HepG2 (cell line): ENCODE data around the gene ZNF816. TPM values are rescaled to one million over a fixed set of nuclear protein-coding genes. Genes with fewer than 3 reads are reported as not detected.
A peak's percentile ranks its signal among the peaks of the same experiment; 100 is the strongest.

Source experiments
- ATAC-seq: fragments of 200-7000 bp; cut with Tn5 transposase; 3 replicates; pipeline ENCODE4 v1.9.1; 2020; ENCODE audit warnings: mild to moderate bottlenecking, moderate library complexity
- Bru-seq: library from RNA; stranded (reverse); fragments of 400-500 nt; gene quantifications from one replicate; lab custom pipeline; 2021; lab: Mats Ljungman, UMichigan
- BruChase-seq, 2 experiments: library from RNA; stranded (reverse); fragments of 400-500 nt; gene quantifications; one replicate each; lab custom pipeline; 2021; lab: Mats Ljungman, UMichigan
- BruUV-seq: library from RNA; stranded (reverse); fragments of 400-500 nt; replicated peaks from 2 replicates; lab custom pipeline; 2021; lab: Mats Ljungman, UMichigan
- CTCF ChIA-PET: fragments of 300-600 bp; formaldehyde crosslinking; extraction: SDS; loops from one replicate; lab custom pipeline; 2021; ENCODE audit warnings: low total read pairs, inconsistent platforms, low intra/inter-chr PET ratio; lab: Yijun Ruan, JAX
- POLR2A ChIA-PET: fragments of 350-600 bp; sonication (Branson Sonifier 250); formaldehyde crosslinking; loops from one replicate; lab custom pipeline; 2020; ENCODE audit warnings: antibody characterized with exemption, inconsistent platforms; lab: Yijun Ruan, JAX
- DNase-seq: peaks from one replicate; pipeline ENCODE4 v3.0.0-alpha.2; 2015; ENCODE audit warnings: low spot score
- FAIRE-seq: peaks from 3 replicates; lab custom pipeline; 2011; peaks lifted over from hg19 to GRCh38; lab: Jason Lieb, UNC
- H2AFZ ChIP-seq: one replicate; pipeline ENCODE4 v1.6.1; 2011; ENCODE audit warnings: low read length, inconsistent platforms
- H3K27ac ChIP-seq: fragments of 300-600 bp; 3 replicates; pipeline ENCODE4 v1.8.0; 2011; ENCODE audit warnings: mixed run types, mild to moderate bottlenecking, mixed read lengths, low read length, inconsistent platforms; ENCODE audit not compliant: insufficient read depth; ENCODE audit errors: extremely low read length
- H3K27me3 ChIP-seq, 2 experiments: fragments of 200-600 bp in 1 of 2; 2 replicates in 1 of 2; 3 replicates in 1 of 2; pipeline versions ENCODE4 v1.6.0 to v1.8.0; 2011; ENCODE audit warnings: low read length in 2 of 2, mild to moderate bottlenecking in 2 of 2, moderate library complexity in 2 of 2, inconsistent platforms in 1 of 2; ENCODE audit not compliant: insufficient read depth in 2 of 2, control insufficient read depth in 1 of 2
- H3K36me3 ChIP-seq, 2 experiments: fragments of 200-600 bp in 1 of 2; replicated peaks in 1 of 2; 2 replicates in 1 of 2; 3 replicates in 1 of 2; pipeline versions ENCODE4 v1.5.1 to v1.8.0; 2011; ENCODE audit warnings: low read length in 2 of 2, inconsistent platforms in 1 of 2; ENCODE audit not compliant: insufficient read depth in 2 of 2, control insufficient read depth in 1 of 2
- H3K4me1 ChIP-seq: 2 replicates; pipeline ENCODE4 v1.5.1; 2012; ENCODE audit warnings: low read length, inconsistent platforms; ENCODE audit not compliant: insufficient read depth
- H3K4me2 ChIP-seq: 2 replicates; pipeline ENCODE4 v1.6.0; 2011; ENCODE audit warnings: low read depth, low read length, inconsistent platforms
- H3K4me3 ChIP-seq, 3 experiments: fragments of 200-600 bp in 1 of 3; sonication (generic), shearing (Covaris generic) in 1 of 3; replicated peaks in 1 of 3; 2 replicates each; pipeline ENCODE4 v1.5.1; 2011 to 2016; ENCODE audit warnings: low read length in 3 of 3, inconsistent platforms in 2 of 3, low read depth in 2 of 3, mild to moderate bottlenecking in 2 of 3, control low read depth in 1 of 3, mixed read lengths in 1 of 3; ENCODE audit not compliant: insufficient read depth in 1 of 3
- H3K79me2 ChIP-seq: one replicate; pipeline ENCODE4 v1.6.1; 2011; ENCODE audit warnings: low read length, inconsistent platforms; ENCODE audit not compliant: insufficient read depth
- H3K9ac ChIP-seq: 2 replicates; pipeline ENCODE4 v1.6.0; 2011; ENCODE audit warnings: mild to moderate bottlenecking, low read depth, low read length, inconsistent platforms; ENCODE audit not compliant: insufficient read depth
- H3K9me3 ChIP-seq: 2 replicates; pipeline ENCODE4 v1.5.1; 2012; ENCODE audit warnings: mild to moderate bottlenecking, low read length
- H4K20me1 ChIP-seq: 2 replicates; pipeline ENCODE4 v1.6.0; 2011; ENCODE audit warnings: inconsistent platforms, mild to moderate bottlenecking, low read length, moderate library complexity; ENCODE audit not compliant: insufficient read depth
- ATAD3A ChIP-seq: sonication (generic); formaldehyde crosslinking; IDR thresholded peaks from 2 replicates; pipeline ENCODE4 v1.4.0; 2020; ENCODE audit warnings: missing genetic modification reagents
- FOXK2 ChIP-seq: fragments of 450-650 bp; IDR thresholded peaks from 2 replicates; pipeline ENCODE4 v1.6.1; 2016
- GABPB1 ChIP-seq: IDR thresholded peaks from 2 replicates; pipeline ENCODE4 v1.6.1; 2016; ENCODE audit warnings: mild to moderate bottlenecking, missing genetic modification reagents, moderate library complexity, missing compliant biosample characterization
- NR1H2 ChIP-seq: sonication (generic); formaldehyde crosslinking; IDR thresholded peaks from 2 replicates; pipeline ENCODE4 v1.8.1; 2022; ENCODE audit warnings: low read depth, missing genetic modification reagents, borderline replicate concordance
- POGK ChIP-seq: sonication (generic); formaldehyde crosslinking; conservative IDR thresholded peaks from 2 replicates; pipeline ENCODE4 v1.8.0; 2022; ENCODE audit warnings: mild to moderate bottlenecking, moderate library complexity, missing genetic modification reagents
- ZNF264 ChIP-seq: sonication (generic); formaldehyde crosslinking; IDR thresholded peaks from 2 replicates; pipeline ENCODE4 v1.4.0; 2020; ENCODE audit warnings: missing genetic modification reagents
- ZNF350 ChIP-seq: sonication (generic); formaldehyde crosslinking; IDR thresholded peaks from 2 replicates; pipeline ENCODE4 v1.4.0; 2020; ENCODE audit warnings: mild to moderate bottlenecking, low read depth, missing genetic modification reagents, borderline replicate concordance
- ZNF598 ChIP-seq: sonication (generic); formaldehyde crosslinking; IDR thresholded peaks from 2 replicates; pipeline ENCODE4 v1.5.1; 2020; ENCODE audit warnings: mild to moderate bottlenecking, missing genetic modification reagents, borderline replicate concordance
- WGBS: methylation state at CpG from one replicate; pipeline ENCODE4 v1.1.6; 2017; ENCODE audit warnings: low lambda C conversion rate; 5-methylcytosine and 5-hydroxymethylcytosine counted together
- in situ Hi-C: cut with HindIII; loops from 2 replicates; pipeline ENCODE4 v1.10.0; 2017; ENCODE audit warnings: low pct_unique_long_range_greater_than_20kb; ENCODE audit not compliant: extremely low pct_ligation_motif_present
- intact Hi-C: fragments of 100-400 bp; cut with micrococcal nuclease; formaldehyde crosslinking; loops from one replicate; pipeline ENCODE4 v1.10.0; 2022; ENCODE audit not compliant: unreplicated experiment
- long read RNA-seq, 2 experiments: library from RNA in 1 of 2; library from polyadenylated mRNA in 1 of 2; stranded (forward) in 1 of 2; unstranded in 1 of 2; transcript quantifications; one replicate each; pipeline ENCODE4 v2.0.0, GENCODE V29; 2019 to 2022
- polyA minus RNA-seq, 3 experiments: library from RNA; depleted of rRNA, polyadenylated mRNA; stranded (reverse); fragments of >200 nt; gene quantifications; 2 replicates each; pipeline ENCODE4 v1.2.3, GENCODE V29; 2011; ENCODE audit warnings: low replicate concordance in 1 of 3
- polyA plus RNA-seq, 8 experiments: library from polyadenylated mRNA; depleted of rRNA in 3 of 8; stranded (reverse) in 7 of 8; unstranded in 1 of 8; fragments of >200 nt; fragmentation: Illumina TruSeq in 4 of 8; extraction: Trizol in 4 of 8; gene quantifications; 2 replicates each; pipeline versions ENCODE4 v1.2.1 to v1.2.3, GENCODE V29; 2011 to 2016; ENCODE audit warnings: low read depth in 4 of 8, missing spikeins in 1 of 8, mixed read lengths in 1 of 8; ENCODE audit not compliant: insufficient read depth in 1 of 8
- total RNA-seq, 5 experiments: library from RNA; depleted of rRNA; stranded (reverse); fragments of >200 nt; fragmentation: Illumina TruSeq; extraction: Trizol; gene quantifications; 2 replicates each; pipeline ENCODE4 v1.2.3, GENCODE V29; 2016; ENCODE audit warnings: low read depth in 1 of 5
- TF ChIP-seq, protein P1 (sequence below): sonication (generic); formaldehyde crosslinking; IDR thresholded peaks from 2 replicates; pipeline ENCODE4 v1.4.0; 2020; ENCODE audit warnings: mild to moderate bottlenecking, low read depth, missing genetic modification reagents
- TF ChIP-seq, protein P2 (sequence below), 2 experiments: IDR thresholded peaks; 2 replicates each; pipeline ENCODE4 v1.6.1; 2011 to 2012; ENCODE audit warnings: low read length in 2 of 2, borderline replicate concordance in 1 of 2, low read depth in 1 of 2, mild to moderate bottlenecking in 1 of 2, moderate library complexity in 1 of 2

The ZNF816 gene
- total RNA-seq (2016; rRNA removed; fragmentation: Illumina TruSeq; extraction: Trizol) (14.1 and 23.1 TPM in 2 replicates), polyA plus RNA-seq (2011; rRNA removed) (5.2 and 6.5 TPM in 2 replicates), polyA minus RNA-seq (2011; rRNA and poly(A)+ RNA removed; ENCODE audit: low replicate concordance) (2.0 and 3.8 TPM in 2 replicates), Bru-seq, nascent RNA (percentile 85 among the genes with signal in this experiment), BruChase-seq, experiment 1, labeled RNA remaining after a 6-hour chase (percentile 85 among the genes with signal in this experiment), BruChase-seq, experiment 2, labeled RNA remaining after a 2-hour chase (percentile 86 among the genes with signal in this experiment)
- total RNA-seq (2016; cell fraction: cytosol; rRNA removed; fragmentation: Illumina TruSeq; extraction: Trizol; ENCODE audit: low read depth): 2.5 and 3.3 TPM in 2 replicates
- total RNA-seq (2016; cell fraction: insoluble cytoplasmic fraction; rRNA removed; fragmentation: Illumina TruSeq; extraction: Trizol): 15.1 and 26.6 TPM in 2 replicates
- 6.9 and 9.8 TPM in 2 replicates for total RNA-seq (2016; cell fraction: membrane; rRNA removed; fragmentation: Illumina TruSeq; extraction: Trizol)
- 9.8 and 11.9 TPM in 2 replicates for total RNA-seq (2016; cell fraction: nucleus; rRNA removed; fragmentation: Illumina TruSeq; extraction: Trizol)
- polyA plus RNA-seq (2011; cell fraction: cytosol; rRNA removed): 3.0 and 5.7 TPM in 2 replicates
- polyA plus RNA-seq (2011; cell fraction: nucleus; rRNA removed): 4.4 and 6.1 TPM in 2 replicates
- 6.0 and 8.5 TPM in 2 replicates for polyA plus RNA-seq (2012)
- polyA plus RNA-seq (2016; cell fraction: cytosol; fragmentation: Illumina TruSeq; extraction: Trizol; ENCODE audit: low read depth): 0.46 TPM in 2 replicates
- polyA plus RNA-seq (2016; cell fraction: insoluble cytoplasmic fraction; fragmentation: Illumina TruSeq; extraction: Trizol; ENCODE audit: low read depth): 10.2 and 10.9 TPM in 2 replicates
- polyA plus RNA-seq (2016; cell fraction: membrane; fragmentation: Illumina TruSeq; extraction: Trizol; ENCODE audit: low read depth): 1.1 and 1.4 TPM in 2 replicates
- polyA plus RNA-seq (2016; cell fraction: nucleus; fragmentation: Illumina TruSeq; extraction: Trizol; ENCODE audit: insufficient read depth, low read depth): 8.3 and 9.0 TPM in 2 replicates
- 7.4 and 11.6 TPM in 2 replicates for polyA minus RNA-seq (2011; cell fraction: cytosol; rRNA and poly(A)+ RNA removed)
- 11.7 and 18.5 TPM in 2 replicates for polyA minus RNA-seq (2011; cell fraction: nucleus; rRNA and poly(A)+ RNA removed)
- long read RNA-seq, experiment 1, partial matches to known transcripts: 0 of 1 reads
- long read RNA-seq, experiment 1, other reads (novel, unspliced or antisense): 0 of 1 reads
- long read RNA-seq, experiment 2, partial matches to known transcripts: 0 of 10 reads
- long read RNA-seq, experiment 2, other reads (novel, unspliced or antisense): 5 of 10 reads

DNA sequence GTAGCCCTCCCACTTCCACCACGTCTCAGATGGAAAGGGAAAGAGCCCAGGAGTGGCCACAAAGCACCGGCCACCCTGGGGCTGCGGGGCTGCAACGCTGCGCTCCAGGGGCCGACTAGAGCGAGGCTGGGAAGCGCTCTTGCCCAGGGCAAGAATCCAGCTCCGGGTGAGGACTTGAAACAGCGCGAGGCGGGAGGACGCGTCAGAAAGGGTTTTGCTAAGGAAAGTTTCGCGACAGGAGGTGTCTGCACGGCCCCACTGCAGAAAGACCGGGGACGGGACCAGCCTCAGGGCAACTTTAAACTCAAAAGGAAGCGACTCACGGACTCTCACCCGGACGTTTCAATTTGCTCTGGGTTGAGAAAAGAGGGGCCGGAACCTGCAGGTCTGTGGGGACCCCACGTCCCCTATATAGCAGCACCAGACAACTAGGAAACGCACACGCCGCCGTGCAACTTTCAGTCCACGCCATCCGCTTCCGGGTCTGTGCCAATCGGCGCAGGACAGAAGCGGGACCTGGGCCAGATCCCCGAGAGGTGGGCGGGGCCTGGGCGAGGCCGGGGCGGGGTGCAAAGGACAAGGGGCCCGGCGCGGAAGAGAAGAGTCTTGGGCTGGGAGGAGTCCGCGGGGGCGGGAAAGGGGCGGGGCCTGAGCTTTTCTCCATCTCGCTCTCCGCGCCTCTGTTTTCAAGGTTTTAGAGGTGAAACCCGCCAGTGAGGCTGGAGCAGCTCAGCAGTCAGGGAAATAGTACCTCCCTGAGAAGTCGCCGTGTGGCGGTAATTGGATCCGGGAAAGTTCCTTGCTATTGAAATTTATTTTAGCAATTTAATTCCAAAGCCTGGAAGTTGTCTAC is at the start of gene ZNF816:
Gene ZNF816 (minus strand): TSS at position 488 of the 853 bp plus-strand sequence. CDS start 6,792 bp downstream, outside the sequence.
- BruUV-seq: TSS peak; percentile 46
- peak; percentile 21 for FAIRE-seq
- no peaks in the 10 kb centered on the region; a peak in 1 of 5 replicates for H3K27me3 ChIP-seq
- H2AFZ ChIP-seq: peak within 1 kb of the TSS; percentile 93
- WGBS: 0% methylated on average over 7 of the region's 55 CpGs
- peak within 1 kb of the TSS; percentile 83 for H3K4me2 ChIP-seq
- peaks cover 22% of the 10 kb centered on the region for H3K9me3 ChIP-seq
- intact Hi-C loops: loop anchor here (2.0 kb wide), 2 partner anchors 18 to 40 kb away; partner anchors contain the start of gene ZNF888
- H3K27ac ChIP-seq: peak within 1 kb of the TSS; percentile 75
- peak within 1 kb of the TSS; percentile 74 for H3K9ac ChIP-seq
- in situ Hi-C loops: no loop called here
- peaks cover 2 to 20% of the 10 kb centered on the region in 2 experiments; a peak in 4 of 5 replicates for H3K36me3 ChIP-seq
- H4K20me1 ChIP-seq: no peaks in the 10 kb centered on the region
- H3K4me3 ChIP-seq: peak within 1 kb of the TSS; percentile 79 to 98 (median 80)
- peak; percentile 88 for DNase-seq
- ChIA-PET CTCF (no interaction called here), POLR2A (interaction anchor here (0.6 to 0.7 kb wide), 2 partner anchors 8 to 19 kb away, joined by 3 to 4 read pairs; no protein-coding TSS in a partner anchor)
- peak; percentile 98 for ATAC-seq
- H3K4me1 ChIP-seq: peaks cover 35% of the 10 kb centered on the region
- peaks cover 35% of the 10 kb centered on the region for H3K79me2 ChIP-seq
- TF ChIP-seq POGK (CRISPR knock-in tag) (0 out of 2 replicates have a peak, but pooled peaks have one; percentile 21), ZNF264 (CRISPR knock-in tag) (0 out of 2 replicates have a peak, but pooled peaks have one; percentile 53), ATAD3A (no peak), FOXK2 (no peak), GABPB1 (peak; percentile 87), ZNF598 (CRISPR knock-in tag) (0 out of 2 replicates have a peak, but pooled peaks have one; percentile 7), NR1H2 (CRISPR knock-in tag) (no peak), ZNF350 (CRISPR knock-in tag) (0 out of 2 replicates have a peak, but pooled peaks have one; percentile 16)
- TF ChIP-seq, protein P1, sequence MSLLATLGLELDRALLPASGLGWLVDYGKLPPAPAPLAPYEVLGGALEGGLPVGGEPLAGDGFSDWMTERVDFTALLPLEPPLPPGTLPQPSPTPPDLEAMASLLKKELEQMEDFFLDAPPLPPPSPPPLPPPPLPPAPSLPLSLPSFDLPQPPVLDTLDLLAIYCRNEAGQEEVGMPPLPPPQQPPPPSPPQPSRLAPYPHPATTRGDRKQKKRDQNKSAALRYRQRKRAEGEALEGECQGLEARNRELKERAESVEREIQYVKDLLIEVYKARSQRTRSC (CRISPR knock-in tag): no peak
- TF ChIP-seq, protein P2, sequence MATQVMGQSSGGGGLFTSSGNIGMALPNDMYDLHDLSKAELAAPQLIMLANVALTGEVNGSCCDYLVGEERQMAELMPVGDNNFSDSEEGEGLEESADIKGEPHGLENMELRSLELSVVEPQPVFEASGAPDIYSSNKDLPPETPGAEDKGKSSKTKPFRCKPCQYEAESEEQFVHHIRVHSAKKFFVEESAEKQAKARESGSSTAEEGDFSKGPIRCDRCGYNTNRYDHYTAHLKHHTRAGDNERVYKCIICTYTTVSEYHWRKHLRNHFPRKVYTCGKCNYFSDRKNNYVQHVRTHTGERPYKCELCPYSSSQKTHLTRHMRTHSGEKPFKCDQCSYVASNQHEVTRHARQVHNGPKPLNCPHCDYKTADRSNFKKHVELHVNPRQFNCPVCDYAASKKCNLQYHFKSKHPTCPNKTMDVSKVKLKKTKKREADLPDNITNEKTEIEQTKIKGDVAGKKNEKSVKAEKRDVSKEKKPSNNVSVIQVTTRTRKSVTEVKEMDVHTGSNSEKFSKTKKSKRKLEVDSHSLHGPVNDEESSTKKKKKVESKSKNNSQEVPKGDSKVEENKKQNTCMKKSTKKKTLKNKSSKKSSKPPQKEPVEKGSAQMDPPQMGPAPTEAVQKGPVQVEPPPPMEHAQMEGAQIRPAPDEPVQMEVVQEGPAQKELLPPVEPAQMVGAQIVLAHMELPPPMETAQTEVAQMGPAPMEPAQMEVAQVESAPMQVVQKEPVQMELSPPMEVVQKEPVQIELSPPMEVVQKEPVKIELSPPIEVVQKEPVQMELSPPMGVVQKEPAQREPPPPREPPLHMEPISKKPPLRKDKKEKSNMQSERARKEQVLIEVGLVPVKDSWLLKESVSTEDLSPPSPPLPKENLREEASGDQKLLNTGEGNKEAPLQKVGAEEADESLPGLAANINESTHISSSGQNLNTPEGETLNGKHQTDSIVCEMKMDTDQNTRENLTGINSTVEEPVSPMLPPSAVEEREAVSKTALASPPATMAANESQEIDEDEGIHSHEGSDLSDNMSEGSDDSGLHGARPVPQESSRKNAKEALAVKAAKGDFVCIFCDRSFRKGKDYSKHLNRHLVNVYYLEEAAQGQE (IDR thresholded peaks at IDR 0.05; ENCODE audit: borderline replicate concordance in 1 of 2, low read depth in 1 of 2, low read length in 2 of 2): peak in 1 of 2 experiments; percentile 15; a peak in 1 of 4 replicates
